ENCODE measurements around the gene NUP35.
"Not testable (repeated sequence)": the region's sequence is repeated elsewhere in the genome, so short reads cannot be mapped to it uniquely, and the experiment has no call there.

Gene NUP35

GRCh38 chr2:183134016-183134415 lies 9.8 kb downstream of the NUP35 start:
- DNase-seq (ENCODE audit: low spot score) = no peak

GRCh38 chr2:183148955-183149354 lies 24.7 kb downstream of the NUP35 start:
- no peak for DNase-seq (ENCODE audit: low spot score)

GRCh38 chr2:183149489-183149888 lies 25.2 kb downstream of the NUP35 start:
- DNase-seq (ENCODE audit: low spot score) = no peak

- DNase-seq (ENCODE audit: low spot score) = not testable (repeated sequence)
Observed at GRCh38 chr2:183152280-183152679, 28.0 kb downstream of the NUP35 start.

- DNase-seq (ENCODE audit: low spot score) = no peak
Observed at GRCh38 chr2:183153967-183154366, 29.7 kb downstream of the NUP35 start.

GRCh38 chr2:183154772-183155171 lies 30.5 kb downstream of the NUP35 start:
- not testable (repeated sequence) for DNase-seq (ENCODE audit: low spot score)

GRCh38 chr2:183157131-183157530 lies 32.9 kb downstream of the NUP35 start:
- DNase-seq (ENCODE audit: low spot score) = no peak

- no peak for DNase-seq (ENCODE audit: low spot score)
Observed at GRCh38 chr2:183162362-183162761, 38.1 kb downstream of the NUP35 start.

- DNase-seq (ENCODE audit: low spot score) = no peak
Observed at GRCh38 chr2:183163821-183164649, 39.8 kb downstream of the NUP35 start.

GRCh38 chr2:183164650-183165015 lies 40.4 kb downstream of the NUP35 start:
- DNase-seq (ENCODE audit: low spot score) = no peak

- DNase-seq (ENCODE audit: low spot score) = no peak
Observed at GRCh38 chr2:183166210-183166609, 42.0 kb downstream of the NUP35 start.

- DNase-seq (ENCODE audit: low spot score) = not testable (repeated sequence)
Observed at GRCh38 chr2:183166976-183167375, 42.7 kb downstream of the NUP35 start.

GRCh38 chr2:183172220-183172887 lies 48.1 kb downstream of the NUP35 start:
- DNase-seq (ENCODE audit: low spot score) = no peak

GRCh38 chr2:183179156-183179555 lies 54.9 kb downstream of the NUP35 start:
- no peak for DNase-seq (ENCODE audit: low spot score)

- no peak for DNase-seq (ENCODE audit: low spot score)
Observed at GRCh38 chr2:183185534-183185933, 61.3 kb downstream of the NUP35 start.

GRCh38 chr2:183186296-183186695 lies 62.1 kb downstream of the NUP35 start:
- DNase-seq (ENCODE audit: low spot score) = no peak

- DNase-seq (ENCODE audit: low spot score) = no peak
Observed at GRCh38 chr2:183186766-183187165, 62.5 kb downstream of the NUP35 start.

- DNase-seq (ENCODE audit: low spot score) = no peak
Observed at GRCh38 chr2:183192343-183192742, 68.1 kb downstream of the NUP35 start.

- no peak for DNase-seq (ENCODE audit: low spot score)
Observed at GRCh38 chr2:183193904-183194303, 69.7 kb downstream of the NUP35 start.

- DNase-seq (ENCODE audit: low spot score) = no peak
Observed at GRCh38 chr2:183195397-183195796, 71.2 kb downstream of the NUP35 start.

- no peak for DNase-seq (ENCODE audit: low spot score)
Observed at GRCh38 chr2:183195998-183196409, 71.8 kb downstream of the NUP35 start.

GRCh38 chr2:183204397-183204796 lies 80.2 kb downstream of the NUP35 start:
- DNase-seq (ENCODE audit: low spot score) = no peak

GRCh38 chr2:183207110-183207509 lies 82.9 kb downstream of the NUP35 start:
- DNase-seq (ENCODE audit: low spot score) = no peak

All from Ammon's horn (tissue), 1 donor.